Ovary (tissue), 3 donors: ENCODE results near the gene CTIF.

Experiments used
- CTCF ChIP-seq, 3 donors: fragments of 450-650 bp in 2 of 3; fragments of 200-600 bp in 1 of 3; IDR thresholded peaks; one replicate each; pipeline versions ENCODE4 v1.5.1 to v1.8.0; 2016 to 2022; ENCODE audit warnings: antibody characterized with exemption in 3 of 3, mild to moderate bottlenecking in 1 of 3
- EP300 ChIP-seq: sonication (generic); formaldehyde crosslinking; IDR thresholded peaks from one replicate; pipeline ENCODE4 v1.6.1; 2017; ENCODE audit warnings: antibody characterized with exemption
- POLR2A ChIP-seq: fragments of 450-650 bp; IDR thresholded peaks from one replicate; pipeline ENCODE4 v1.6.1; 2017; ENCODE audit warnings: antibody characterized with exemption, mild to moderate bottlenecking, moderate library complexity
- donor health status: DM: no; HTN: no; CAD: no.

- TF ChIP-seq CTCF (IDR thresholded peaks at IDR 0.05) (no peak), POLR2A (no peak), EP300 (no peak)
Measured at GRCh38 chr18:48600046-48600445, 61.2 kb downstream of the CTIF start.
